Globus pallidus (tissue), 1 donor: Measurements from ENCODE around the gene ARHGAP42.
A peak's percentile ranks its signal among the peaks of the same experiment; 100 is the strongest.

Experiments
- DNase-seq: peaks from one replicate; pipeline ENCODE4 v3.0.0-alpha.2; 2015; ENCODE audit warnings: low spot score

Gene ARHGAP42

GRCh38 chr11:100681064-100681502 is 6.0 kb upstream of the ARHGAP42 start:
- peak; percentile 31 for DNase-seq

GRCh38 chr11:100682247-100682969 is 4.7 kb upstream of the ARHGAP42 start:
- DNase-seq, result no peak

GRCh38 chr11:100683126-100683525 is 4.0 kb upstream of the ARHGAP42 start:
- DNase-seq, result no peak

GRCh38 chr11:100684101-100685065 is 2.7 kb upstream of the ARHGAP42 start:
- DNase-seq, result no peak

GRCh38 chr11:100686476-100687053 is 523 bp upstream of the ARHGAP42 start:
- no peak for DNase-seq

- peak; percentile 61 for DNase-seq
Observed at GRCh38 chr11:100687630-100688395, 725 bp downstream of the ARHGAP42 start.

GRCh38 chr11:100689141-100689540 is 2.1 kb downstream of the ARHGAP42 start:
- DNase-seq, result no peak

GRCh38 chr11:100691896-100692653 is 5.0 kb downstream of the ARHGAP42 start:
- no peak for DNase-seq

GRCh38 chr11:100695911-100696310 is 8.8 kb downstream of the ARHGAP42 start:
- DNase-seq, result no peak

GRCh38 chr11:100703139-100703538 is 16.1 kb downstream of the ARHGAP42 start:
- no peak for DNase-seq

GRCh38 chr11:100703801-100704575 is 16.9 kb downstream of the ARHGAP42 start:
- DNase-seq, result no peak

GRCh38 chr11:100705447-100705846 is 18.4 kb downstream of the ARHGAP42 start:
- DNase-seq, result no peak

GRCh38 chr11:100706179-100706578 is 19.1 kb downstream of the ARHGAP42 start:
- DNase-seq, result no peak

- DNase-seq, result no peak
Observed at GRCh38 chr11:100709233-100709957, 22.3 kb downstream of the ARHGAP42 start.

GRCh38 chr11:100711984-100712383 is 24.9 kb downstream of the ARHGAP42 start:
- DNase-seq, result no peak

- DNase-seq, result no peak
Observed at GRCh38 chr11:100712583-100712982, 25.5 kb downstream of the ARHGAP42 start.

- DNase-seq, result no peak
Observed at GRCh38 chr11:100715165-100715761, 28.2 kb downstream of the ARHGAP42 start.

GRCh38 chr11:100716838-100717237 is 29.8 kb downstream of the ARHGAP42 start:
- no peak for DNase-seq

- DNase-seq, result peak; percentile 18
Observed at GRCh38 chr11:100719362-100719761, 32.3 kb downstream of the ARHGAP42 start.
